ENCODE results near the gene TRIM54.

GRCh38 chr2:27291865-27292264, 9.6 kb downstream of the TRIM54 start:
- TF ChIP-seq POLR2A (IDR thresholded peaks at IDR 0.05; ENCODE audit: low read depth, low read length), result no peak
- no peak for TF ChIP-seq POLR2AphosphoS5 (IDR thresholded peaks at IDR 0.05; ENCODE audit: low read depth, low read length)
- TF ChIP-seq TAF1 (IDR thresholded peaks at IDR 0.05; ENCODE audit: low read depth, low read length), result no peak
- no peak for TF ChIP-seq SPI1 (IDR thresholded peaks at IDR 0.05; ENCODE audit: low read depth, low read length)

Data from GM12891 (cell line).